ENCODE results near the gene ATG16L2. TPM values are rescaled to one million over a fixed set of nuclear protein-coding genes. Genes with fewer than 3 reads are reported as not detected.
A peak's percentile ranks its signal among the peaks of the same experiment; 100 is the strongest.

The ATG16L2 gene
- total and polyA plus RNA-seq, 9 of the 15 experiments (the other 6 are each of a cell fraction or from before 2014, with no cell fraction given), result 0.18 to 11.2 (median 6.2) TPM

- TF ChIP-seq ZNF639 (CRISPR knock-in tag; conservative IDR thresholded peaks at IDR 0.05 in 1 of 2, IDR thresholded peaks at IDR 0.05 in 1 of 2) (peak in 1 of 2 experiments; percentile 70; a peak in 2 of 4 replicates), ZFP36 (IDR thresholded peaks at IDR 0.05; ENCODE audit: low read depth, low read length, partially characterized antibody) (no peak), ZNF175 (CRISPR knock-in tag; IDR thresholded peaks at IDR 0.05; ENCODE audit: low read depth) (0 out of 2 replicates have a peak, but pooled peaks have one; percentile 33), PTRF (tag; IDR thresholded peaks at IDR 0.05) (no peak), PHF20 (IDR thresholded peaks at IDR 0.05; ENCODE audit: partially characterized antibody) (peak; percentile 79), CREB3L1 (IDR thresholded peaks at IDR 0.05; ENCODE audit: borderline replicate concordance, low read depth) (peak; percentile 50; the same call in 1 of the 2 replicates), ZNF512 (tag; IDR thresholded peaks at IDR 0.05) (no peak), LARP7 (IDR thresholded peaks at IDR 0.05) (no peak), SIX5 (IDR thresholded peaks at IDR 0.05; ENCODE audit: borderline replicate concordance in 1 of 2, insufficient read depth in 1 of 2, low read depth in 1 of 2, low read length in 2 of 2) (no peak; a peak in 1 of 4 replicates), E4F1 (CRISPR knock-in tag; IDR thresholded peaks at IDR 0.05; ENCODE audit: borderline replicate concordance) (no peak), MITF (IDR thresholded peaks at IDR 0.05) (no peak), SRF (CRISPR knock-in tag; IDR thresholded peaks at IDR 0.05) (no peak; a peak in 2 of 4 replicates), ZFP1 (CRISPR knock-in tag; IDR thresholded peaks at IDR 0.05) (no peak), MTA1 (IDR thresholded peaks at IDR 0.05; ENCODE audit: borderline replicate concordance) (no peak)
Observed at GRCh38 chr11:72813740-72814285, 398 bp upstream of the ATG16L2 start (continued).

All from K562 (cell line).